Esophagus muscularis mucosa (tissue), 4 donors: Measurements from ENCODE around the gene GJD3. TPM values are rescaled to one million over a fixed set of nuclear protein-coding genes. Genes with fewer than 3 reads are reported as not detected.
"Not testable (repeated sequence)": the region's sequence is repeated elsewhere in the genome, so short reads cannot be mapped to it uniquely, and the experiment has no call there.

Source experiments
- DNase-seq: peaks from one replicate; pipeline ENCODE4 v3.0.0-alpha.2; 2017; ENCODE audit errors: extremely low spot score
- H3K27ac ChIP-seq, 4 donors: fragments of 200-600 bp; sonication (generic); replicated peaks in 1 of 4; 1 replicate in 3 of 4; 2 replicates in 1 of 4; pipeline ENCODE4 v1.5.1; 2016 to 2019; ENCODE audit warnings: mild to moderate bottlenecking in 1 of 4
- H3K27me3 ChIP-seq, 4 donors: fragments of 200-600 bp; sonication (generic); one replicate each; pipeline versions ENCODE4 v1.5.1 to v1.6.0; 2016 to 2019
- H3K36me3 ChIP-seq, 4 donors: fragments of 200-600 bp; sonication (generic); one replicate each; pipeline ENCODE4 v1.5.1; 2016 to 2019
- H3K4me1 ChIP-seq, 4 donors: fragments of 200-600 bp; sonication (generic); one replicate each; pipeline ENCODE4 v1.5.1; 2016 to 2019
- H3K4me3 ChIP-seq, 4 donors: fragments of 200-600 bp; sonication (generic); 1 replicate in 2 of 4; 2 replicates in 2 of 4; pipeline ENCODE4 v1.5.1; 2016 to 2019; ENCODE audit warnings: mild to moderate bottlenecking in 4 of 4, moderate library complexity in 1 of 4
- H3K9me3 ChIP-seq, 4 donors: fragments of 200-600 bp; sonication (generic); 1 replicate in 3 of 4; 2 replicates in 1 of 4; pipeline ENCODE4 v1.5.1; 2016 to 2019
- CTCF ChIP-seq, 3 experiments: fragments of 200-600 bp in 2 of 3; fragments of 450-650 bp in 1 of 3; sonication (generic) in 2 of 3; IDR thresholded peaks; one replicate each; pipeline ENCODE4 v1.5.1; 2017 to 2019; ENCODE audit warnings: antibody characterized with exemption in 3 of 3, mild to moderate bottlenecking in 2 of 3, moderate library complexity in 1 of 3
- EP300 ChIP-seq: sonication (generic); formaldehyde crosslinking; IDR thresholded peaks from one replicate; pipeline ENCODE4 v1.6.1; 2017; ENCODE audit warnings: antibody characterized with exemption
- POLR2A ChIP-seq: fragments of 450-650 bp; IDR thresholded peaks from one replicate; pipeline ENCODE4 v1.6.1; 2017; ENCODE audit warnings: antibody characterized with exemption, moderate library complexity, mild to moderate bottlenecking, low read depth
- POLR2AphosphoS5 ChIP-seq, 2 donors: sonication (generic); formaldehyde crosslinking; IDR thresholded peaks; one replicate each; pipeline ENCODE4 v1.6.1; 2017; ENCODE audit warnings: antibody characterized with exemption in 2 of 2
- WGBS: methylation state at CpG from one replicate; pipeline ENCODE4 v1.1.5; 2018; 5-methylcytosine and 5-hydroxymethylcytosine counted together
- intact Hi-C: fragments of 100-400 bp; cut with DNase I; formaldehyde crosslinking; loops from one replicate; pipeline ENCODE4 v1.15.1; 2023
- total RNA-seq, 4 donors: library from RNA; depleted of rRNA; stranded (reverse); fragments of >200 nt; gene quantifications; one replicate each; pipeline versions ENCODE4 v1.1.0 to v1.2.1, GENCODE V29; 2016

The GJD3 gene
- total RNA-seq, 4 donors from 2014 or later = 0.40 to 0.50 TPM; not detected in 2

GRCh38 chr17:40369923-40370322, 5.4 kb upstream of the GJD3 start:
- TF ChIP-seq POLR2AphosphoS5 (IDR thresholded peaks at IDR 0.05) = no peak
- no peak for TF ChIP-seq CTCF (IDR thresholded peaks at IDR 0.05)
- no peak for TF ChIP-seq EP300
- no peak for TF ChIP-seq POLR2A
- Histone ChIP-seq H3K27ac (no peak overlapping the region), H3K27me3 (no peaks in the 10 kb centered on the region), H3K4me1 (peaks cover 0 to under 1% (median 0%) of the 10 kb centered on the region in 4 donors), H3K4me3 (no peak overlapping the region), H3K9me3 (no peaks in the 10 kb centered on the region), H3K36me3 (no peaks in the 10 kb centered on the region)
- intact Hi-C loops = loop anchor here (5.0 kb wide), 1 partner anchor 42 kb away; no protein-coding TSS in a partner anchor
- no peak for DNase-seq
- 92% methylated on average over 7 of the region's 7 CpGs for WGBS

GRCh38 chr17:40367728-40368127, 3.2 kb upstream of the GJD3 start:
- H3K27ac ChIP-seq, intact Hi-C loops, H3K27me3 ChIP-seq, H3K9me3 ChIP-seq, H3K4me3 ChIP-seq, DNase-seq, H3K36me3 ChIP-seq: not testable (repeated sequence)
- WGBS = 94% methylated on average over 9 of the region's 9 CpGs
- H3K4me1 ChIP-seq = peaks cover 4 to 20% (median 17%) of the 10 kb centered on the region in 4 donors

GRCh38 chr17:40366861-40367518, 2.5 kb upstream of the GJD3 start:
- DNase-seq = no peak
- no peak overlapping the region for H3K4me3 ChIP-seq
- no peaks in the 10 kb centered on the region for H3K9me3 ChIP-seq
- peaks cover 10 to 28% (median 21%) of the 10 kb centered on the region in 4 donors for H3K4me1 ChIP-seq
- WGBS = 87% methylated on average over 15 of the region's 17 CpGs
- TF ChIP-seq CTCF (IDR thresholded peaks at IDR 0.05) (no peak), POLR2A (no peak), EP300 (no peak), POLR2AphosphoS5 (IDR thresholded peaks at IDR 0.05) (no peak)
- H3K27ac ChIP-seq = no peak overlapping the region
- intact Hi-C loops = no loop called here
- H3K27me3 ChIP-seq = peaks cover 0 to 8% (median 0%) of the 10 kb centered on the region in 4 donors
- no peaks in the 10 kb centered on the region for H3K36me3 ChIP-seq

GRCh38 chr17:40366076-40366860, 1.7 kb upstream of the GJD3 start:
- Histone ChIP-seq H3K4me1 (peaks cover 10 to 32% (median 21%) of the 10 kb centered on the region in 4 donors), H3K36me3 (no peaks in the 10 kb centered on the region), H3K27ac (no peak overlapping the region), H3K4me3 (no peak overlapping the region), H3K27me3 (peaks cover 0 to 8% (median 0%) of the 10 kb centered on the region in 4 donors), H3K9me3 (no peaks in the 10 kb centered on the region)
- intact Hi-C loops = no loop called here
- no peak for DNase-seq
- WGBS = 91% methylated on average over 17 of the region's 18 CpGs
- no peak for TF ChIP-seq EP300
- TF ChIP-seq CTCF (IDR thresholded peaks at IDR 0.05) = no peak
- no peak for TF ChIP-seq POLR2A

- DNase-seq = no peak
- no peaks in the 10 kb centered on the region for H3K36me3 ChIP-seq
- peaks cover 0 to 8% (median 0%) of the 10 kb centered on the region in 4 donors for H3K27me3 ChIP-seq
- TF ChIP-seq EP300 = no peak
- TF ChIP-seq POLR2AphosphoS5 (IDR thresholded peaks at IDR 0.05) = no peak
- TF ChIP-seq POLR2A = no peak
- TF ChIP-seq CTCF (IDR thresholded peaks at IDR 0.05) = no peak
- H3K4me3 ChIP-seq = peak overlapping the region in 1 of 4 donors; percentile 59
- no peak overlapping the region for H3K27ac ChIP-seq
- peaks cover 10 to 32% (median 21%) of the 10 kb centered on the region in 4 donors for H3K4me1 ChIP-seq
- intact Hi-C loops = loop anchor here (5.0 kb wide), 1 partner anchor 37 kb away; no protein-coding TSS in a partner anchor
- 100% methylated on average over 9 of the region's 9 CpGs for WGBS
- H3K9me3 ChIP-seq = no peaks in the 10 kb centered on the region
Measured at GRCh38 chr17:40364906-40365305, 369 bp upstream of the GJD3 start.
